Retinal pigment epithelial cell (primary cell): ENCODE data around the gene TTC9.

Experiments used
- DNase-seq: peaks from one replicate; pipeline ENCODE4 v3.0.0-alpha.2; 2010; ENCODE audit warnings: low read depth
- H3K4me3 ChIP-seq: 2 replicates; pipeline ENCODE4 v1.5.1; 2011; ENCODE audit warnings: mild to moderate bottlenecking, low read length, control low read depth, moderate library complexity
- CTCF ChIP-seq: conservative IDR thresholded peaks from 2 replicates; pipeline ENCODE4 v1.5.1; 2011; ENCODE audit warnings: low read depth, low read length, control low read depth, inconsistent platforms

TTC9 gene

DNA sequence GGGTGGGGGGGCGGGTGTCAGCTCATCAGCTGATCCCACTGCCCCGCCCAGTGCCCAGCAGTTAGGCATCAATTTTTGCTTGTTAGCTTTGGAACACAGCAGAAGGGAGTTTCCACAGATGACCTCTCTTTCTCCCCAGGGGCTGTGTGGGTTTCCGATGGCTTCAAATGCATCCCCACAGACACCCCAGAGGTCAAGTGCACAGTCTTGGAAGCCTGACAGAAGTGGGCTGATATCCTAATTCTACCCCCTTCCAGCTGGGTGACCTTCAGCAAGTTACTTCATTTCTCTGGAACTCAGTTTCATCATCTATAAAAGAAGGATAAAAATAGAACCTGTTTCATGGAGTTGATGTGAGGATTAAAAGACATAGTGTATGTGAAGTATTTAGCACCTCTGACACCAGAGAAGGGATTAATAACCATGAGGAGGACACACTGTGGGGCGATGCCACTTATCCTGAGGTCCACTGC, 22.0 kb downstream of the TTC9 start:
- no peak for TF ChIP-seq CTCF
- DNase-seq: peak; percentile 41
- no peak overlapping the region for H3K4me3 ChIP-seq

GRCh38 chr14:70664698-70665447, 23.2 kb downstream of the TTC9 start:
- no peak overlapping the region for H3K4me3 ChIP-seq
- TF ChIP-seq CTCF: no peak
- no peak for DNase-seq

DNA sequence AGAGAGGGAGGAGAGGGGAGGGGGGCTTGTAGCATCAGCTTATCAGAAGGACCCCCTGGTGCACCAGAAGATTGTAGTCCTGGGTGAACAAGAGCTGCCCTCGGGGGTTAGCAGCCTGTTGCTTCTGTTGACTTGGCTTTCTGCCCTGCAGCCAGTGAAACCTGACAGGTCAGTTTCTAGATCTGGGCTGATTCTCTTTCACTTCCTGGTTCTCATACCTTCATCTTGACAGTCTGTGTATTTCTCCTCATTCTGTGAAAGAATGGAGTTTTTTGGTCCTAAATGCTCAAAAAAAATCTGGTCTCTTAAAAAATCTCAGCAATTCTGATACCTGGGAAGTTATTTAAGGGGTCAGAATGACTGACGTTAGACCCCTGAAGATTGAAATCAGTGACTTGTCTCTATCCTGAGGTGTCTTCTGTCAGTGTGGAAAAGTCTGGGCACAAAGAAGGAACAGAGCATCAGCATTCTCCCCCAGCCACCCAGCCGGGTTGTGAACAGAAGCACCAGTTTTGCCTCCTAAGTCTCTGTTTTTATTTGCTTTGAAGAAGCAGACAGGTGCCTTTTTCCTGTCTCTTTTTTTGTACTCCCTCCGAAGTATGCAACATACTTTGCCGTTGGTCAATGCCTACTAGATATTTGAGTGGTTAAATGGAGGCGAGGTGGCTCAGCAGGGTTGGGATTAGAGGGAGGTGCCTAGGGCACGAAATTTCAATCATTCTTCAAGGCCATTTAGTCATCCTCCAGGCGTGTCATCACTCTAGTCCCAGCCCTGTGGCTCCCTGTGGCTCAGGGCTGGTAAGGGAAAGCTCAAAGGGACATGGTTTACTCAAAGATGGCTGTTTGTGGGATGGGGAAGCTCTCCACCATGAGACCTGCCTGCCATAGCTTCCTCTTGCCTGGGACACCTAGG, 24.0 kb downstream of the TTC9 start:
- no peak overlapping the region for H3K4me3 ChIP-seq
- TF ChIP-seq CTCF: no peak
- DNase-seq: peak; percentile 30

GRCh38 chr14:70666361-70666686, 24.6 kb downstream of the TTC9 start:
- DNase-seq: peak; percentile 54
- H3K4me3 ChIP-seq: no peak overlapping the region
- no peak for TF ChIP-seq CTCF

DNA sequence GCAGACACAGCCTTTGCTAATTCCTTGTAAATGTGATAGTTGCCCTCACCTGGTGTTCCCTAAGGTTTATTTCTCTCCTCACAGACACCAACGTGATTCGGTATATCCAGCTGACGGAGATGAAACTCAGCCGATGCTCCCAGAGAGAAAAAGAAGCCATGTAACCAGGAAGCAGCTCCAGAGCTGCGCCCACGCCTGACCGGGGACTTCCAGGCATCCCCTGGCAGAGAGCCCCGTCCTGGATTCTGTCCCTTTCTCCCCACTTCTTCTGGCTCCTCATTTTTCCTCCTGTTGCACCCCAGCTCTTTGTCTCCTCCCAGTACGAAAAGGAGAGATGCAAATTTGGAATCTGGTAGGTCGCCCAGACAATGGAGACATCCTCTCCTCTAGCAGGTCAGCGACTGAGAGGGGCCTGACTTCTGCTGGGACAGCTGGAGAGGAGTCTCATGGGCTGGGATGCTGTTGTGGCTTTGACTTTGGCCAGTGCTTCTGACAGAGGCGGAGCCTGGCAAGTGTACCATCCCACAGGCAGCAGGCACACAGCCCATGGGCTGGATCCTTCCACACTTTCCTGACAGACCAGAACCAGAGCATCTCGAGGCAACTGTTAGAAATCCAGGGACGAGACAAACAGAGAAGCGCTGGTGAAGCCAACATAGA, 29.4 kb downstream of the TTC9 start:
- no peak for DNase-seq
- H3K4me3 ChIP-seq: no peak overlapping the region
- no peak for TF ChIP-seq CTCF

DNA sequence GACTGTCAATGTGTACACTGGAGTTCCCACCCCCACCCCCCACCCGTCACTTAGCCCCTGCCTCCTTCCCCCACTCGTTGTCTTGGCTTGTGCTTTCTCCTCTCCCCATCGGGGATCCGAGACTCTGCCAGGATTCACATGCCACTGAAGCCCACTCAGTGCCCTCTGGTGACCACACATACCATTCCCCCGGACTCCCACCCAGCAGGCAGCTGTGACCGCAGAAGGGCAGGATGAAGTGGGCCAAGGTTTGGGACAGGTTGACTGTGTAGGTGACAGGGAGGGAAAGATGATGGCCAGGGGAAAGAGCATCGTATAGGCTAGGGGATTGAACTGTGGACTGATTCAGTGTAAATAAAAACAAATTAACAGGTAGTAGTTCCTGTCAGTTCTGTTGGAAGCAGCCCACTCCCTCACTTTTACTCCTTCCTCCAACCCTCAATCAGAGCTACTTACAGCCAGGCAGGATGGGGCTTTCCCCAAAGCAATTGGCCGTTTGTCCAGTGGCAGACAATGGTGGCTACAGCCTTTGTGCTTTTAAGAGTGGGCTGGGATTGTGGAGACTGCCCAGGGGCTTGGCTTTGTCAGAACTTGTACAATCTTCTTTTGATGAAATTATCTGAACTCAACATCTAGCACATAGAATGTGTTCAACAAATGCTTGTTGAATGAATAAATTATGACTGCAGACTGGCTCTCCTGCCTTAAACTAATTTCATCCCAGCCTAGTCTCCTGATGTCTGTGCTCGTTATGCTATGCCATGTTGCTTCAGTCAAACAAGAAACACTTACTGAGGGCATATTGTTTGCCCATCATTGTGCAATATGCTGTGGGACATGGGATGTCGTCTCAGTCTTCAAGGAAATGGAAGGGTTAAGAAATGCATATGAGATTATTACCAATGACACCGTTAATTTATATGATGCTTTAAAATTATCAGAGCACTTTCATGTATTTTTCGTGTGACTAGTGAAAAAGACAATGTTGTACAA, 30.2 kb downstream of the TTC9 start:
- no peak overlapping the region for H3K4me3 ChIP-seq
- no peak for DNase-seq
- TF ChIP-seq CTCF: no peak
